WTC11 (cell line): Measurements from ENCODE around the gene TLE2. TPM values are rescaled to one million over a fixed set of nuclear protein-coding genes. Genes with fewer than 3 reads are reported as not detected.

Source experiments
- ATAC-seq: fragments of 200-7000 bp; cut with Tn5 transposase; 2 replicates; pipeline ENCODE4 v1.10.0; 2021; ENCODE audit warnings: mild to moderate bottlenecking, moderate library complexity
- CTCF ChIA-PET: fragments of 300-600 bp; sonication (Branson Sonifier 250); formaldehyde crosslinking; loops from one replicate; lab custom pipeline; 2021; ENCODE audit warnings: antibody characterized with exemption; lab: Charles Lee
- POLR2A ChIA-PET: fragments of 350-600 bp; sonication (Branson Sonifier 250); formaldehyde crosslinking; loops from one replicate; lab custom pipeline; 2021; ENCODE audit warnings: antibody characterized with exemption; lab: Charles Lee
- DNase-seq: peaks from one replicate; pipeline ENCODE4 v3.0.0; 2021; ENCODE audit warnings: low spot score
- H3K27ac Mint-ChIP-seq: 2 replicates; pipeline ENCODE4 v1.8.0; 2021; ENCODE audit warnings: mixed read lengths
- H3K27me3 Mint-ChIP-seq: 2 replicates; pipeline ENCODE4 v1.8.0; 2021; ENCODE audit warnings: low read depth, mild to moderate bottlenecking, moderate library complexity, mixed read lengths
- H3K36me3 Mint-ChIP-seq: 2 replicates; pipeline ENCODE4 v1.8.0; 2021; ENCODE audit warnings: mixed read lengths
- H3K4me1 Mint-ChIP-seq: 2 replicates; pipeline ENCODE4 v1.8.0; 2022; ENCODE audit warnings: mixed read lengths
- H3K4me3 Mint-ChIP-seq: 2 replicates; pipeline ENCODE4 v1.8.0; 2021; ENCODE audit warnings: mild to moderate bottlenecking, moderate library complexity, mixed read lengths
- H3K9me3 Mint-ChIP-seq: 2 replicates; pipeline ENCODE4 v1.8.0; 2021; ENCODE audit warnings: mixed read lengths
- AFF4 ChIP-seq: sonication (generic); formaldehyde crosslinking; IDR thresholded peaks from 2 replicates; pipeline ENCODE4 v1.8.1; 2023; ENCODE audit warnings: mild to moderate bottlenecking, missing genetic modification reagents, borderline replicate concordance
- ARID4B ChIP-seq: sonication (generic); formaldehyde crosslinking; IDR thresholded peaks from 2 replicates; pipeline ENCODE4 v1.8.0; 2023; ENCODE audit warnings: missing genetic modification reagents, mild to moderate bottlenecking, borderline replicate concordance
- CDX4 ChIP-seq: fragments of 250-450 bp; sonication (Bioruptor Pico); IDR thresholded peaks from 2 replicates; pipeline ENCODE4 v1.9.0; 2021; ENCODE audit warnings: moderate library complexity, mild to moderate bottlenecking, inconsistent platforms, borderline replicate concordance
- CREM ChIP-seq: sonication (generic); formaldehyde crosslinking; IDR thresholded peaks from 2 replicates; pipeline ENCODE4 v1.8.1; 2022; ENCODE audit warnings: mild to moderate bottlenecking, missing genetic modification reagents, moderate library complexity
- ERG ChIP-seq: fragments of 250-450 bp; sonication (Bioruptor Pico); IDR thresholded peaks from 2 replicates; pipeline ENCODE4 v1.8.0; 2021; ENCODE audit warnings: mild to moderate bottlenecking
- FOXJ3 ChIP-seq: sonication (generic); formaldehyde crosslinking; IDR thresholded peaks from 2 replicates; pipeline ENCODE4 v1.9.0; 2021; ENCODE audit warnings: missing genetic modification reagents, mild to moderate bottlenecking, borderline replicate concordance
- FOXK1 ChIP-seq: sonication (generic); formaldehyde crosslinking; IDR thresholded peaks from 2 replicates; pipeline ENCODE4 v1.8.0; 2022; ENCODE audit warnings: mild to moderate bottlenecking, moderate library complexity, missing genetic modification reagents
- FOXP1 ChIP-seq: sonication (generic); formaldehyde crosslinking; IDR thresholded peaks from 2 replicates; pipeline ENCODE4 v1.8.0; 2022; ENCODE audit warnings: missing genetic modification reagents, mild to moderate bottlenecking, moderate library complexity, borderline replicate concordance
- KAT7 ChIP-seq: sonication (generic); formaldehyde crosslinking; IDR thresholded peaks from 2 replicates; pipeline ENCODE4 v1.8.1; 2023; ENCODE audit warnings: missing genetic modification reagents, mild to moderate bottlenecking, borderline replicate concordance
- NR2C2 ChIP-seq: sonication (generic); formaldehyde crosslinking; IDR thresholded peaks from 2 replicates; pipeline ENCODE4 v1.8.0; 2022; ENCODE audit warnings: mild to moderate bottlenecking, missing genetic modification reagents
- OVOL2 ChIP-seq: fragments of 250-450 bp; sonication (Bioruptor Pico); IDR thresholded peaks from 2 replicates; pipeline ENCODE4 v1.9.0; 2021; ENCODE audit warnings: mild to moderate bottlenecking, borderline replicate concordance
- RELA ChIP-seq: sonication (generic); formaldehyde crosslinking; IDR thresholded peaks from 2 replicates; pipeline ENCODE4 v1.8.1; 2022; ENCODE audit warnings: missing genetic modification reagents, mild to moderate bottlenecking, borderline replicate concordance
- USF2 ChIP-seq: sonication (generic); formaldehyde crosslinking; IDR thresholded peaks from 2 replicates; pipeline ENCODE4 v1.8.1; 2023; ENCODE audit warnings: mild to moderate bottlenecking, missing genetic modification reagents, moderate library complexity
- ZNF416 ChIP-seq: fragments of 250-450 bp; sonication (Bioruptor Pico); IDR thresholded peaks from 2 replicates; pipeline ENCODE4 v1.9.0; 2021; ENCODE audit warnings: mild to moderate bottlenecking, inconsistent platforms
- ZNF425 ChIP-seq: fragments of 250-450 bp; sonication (Bioruptor Pico); conservative IDR thresholded peaks from 2 replicates; pipeline ENCODE4 v1.9.0; 2021; ENCODE audit warnings: mild to moderate bottlenecking
- total RNA-seq: library from RNA; stranded (reverse); gene quantifications from 3 replicates; pipeline ENCODE4 v1.2.3, GENCODE V29; 2021

The TLE2 gene
- total RNA-seq, 1 experiment from 2014 or later: 20.0 TPM

GRCh38 chr19:3014135-3014534 lies 14.9 kb downstream of the TLE2 start (continued):
- no peak for TF ChIP-seq AFF4 (CRISPR knock-in tag)
- no peak for TF ChIP-seq OVOL2 (CRISPR knock-in tag)
- TF ChIP-seq RELA (CRISPR knock-in tag): no peak
- TF ChIP-seq FOXP1 (CRISPR knock-in tag): no peak
- no peak for TF ChIP-seq NR2C2 (CRISPR knock-in tag)
- no peak for TF ChIP-seq CREM (CRISPR knock-in tag)
- no peak for TF ChIP-seq ARID4B

- no peak for ATAC-seq
- Mint-ChIP-seq H3K27ac (no peak overlapping the region), H3K9me3 (no peaks in the 10 kb centered on the region), H3K4me3 (no peak overlapping the region), H3K4me1 (peaks cover 4% of the 10 kb centered on the region; the same call in 1 of the 2 replicates), H3K27me3 (no peaks in the 10 kb centered on the region), H3K36me3 (no peaks in the 10 kb centered on the region)
- POLR2A ChIA-PET: no interaction called here
- CTCF ChIA-PET: interaction anchor here (0.8 kb wide), 1 partner anchor 116 kb away, joined by 3 read pairs; no protein-coding TSS in a partner anchor
- no peak for DNase-seq
- TF ChIP-seq KAT7 (no peak), ARID4B (no peak), FOXJ3 (no peak), FOXK1 (CRISPR knock-in tag) (no peak), USF2 (no peak), CREM (CRISPR knock-in tag) (no peak), ZNF425 (CRISPR knock-in tag) (no peak), CDX4 (CRISPR knock-in tag) (no peak), ZNF416 (CRISPR knock-in tag) (no peak), ERG (CRISPR knock-in tag) (no peak)
Measured at GRCh38 chr19:3013263-3013725, 15.8 kb downstream of the TLE2 start.
